Esophagus squamous epithelium (tissue), 5 donors: ENCODE results near the gene RAI14. TPM values are rescaled to one million over a fixed set of nuclear protein-coding genes. Genes with fewer than 3 reads are reported as not detected.

Source experiments
- DNase-seq: peaks from one replicate; lab custom pipeline; 2025; lab: John Stamatoyannopoulos, UW
- H3K27ac ChIP-seq, 4 donors: fragments of 200-600 bp; sonication (generic); one replicate each; pipeline ENCODE4 v1.5.1; 2016 to 2019; ENCODE audit warnings: mild to moderate bottlenecking in 1 of 4
- H3K27me3 ChIP-seq, 4 donors: fragments of 200-600 bp; sonication (generic); 1 replicate in 3 of 4; 2 replicates in 1 of 4; pipeline versions ENCODE4 v1.5.1 to v1.6.0; 2017 to 2021; ENCODE audit warnings: antibody characterized with exemption in 1 of 4
- H3K36me3 ChIP-seq, 3 donors: fragments of 200-600 bp; sonication (generic); one replicate each; pipeline ENCODE4 v1.5.1; 2016 to 2019
- H3K4me1 ChIP-seq, 3 donors: fragments of 200-600 bp; sonication (generic); one replicate each; pipeline ENCODE4 v1.5.1; 2017 to 2019
- H3K4me3 ChIP-seq, 4 donors: fragments of 200-600 bp; sonication (generic); 1 replicate in 3 of 4; 2 replicates in 1 of 4; pipeline ENCODE4 v1.5.1; 2016 to 2019; ENCODE audit warnings: mild to moderate bottlenecking in 2 of 4, moderate library complexity in 1 of 4
- H3K9me3 ChIP-seq, 3 donors: fragments of 200-600 bp; sonication (generic); one replicate each; pipeline ENCODE4 v1.5.1; 2016 to 2019
- CTCF ChIP-seq, 6 experiments: fragments of 450-650 bp in 4 of 6; fragments of 200-600 bp in 2 of 6; sonication (generic) in 2 of 6; IDR thresholded peaks; one replicate each; pipeline ENCODE4 v1.5.1; 2016 to 2019; ENCODE audit warnings: antibody characterized with exemption in 6 of 6, mild to moderate bottlenecking in 4 of 6, moderate library complexity in 4 of 6
- POLR2A ChIP-seq, 4 donors: fragments of 450-650 bp; IDR thresholded peaks; one replicate each; pipeline ENCODE4 v1.6.1; 2017; ENCODE audit warnings: antibody characterized with exemption in 4 of 4, mild to moderate bottlenecking in 4 of 4, moderate library complexity in 3 of 4
- WGBS, 2 donors: methylation state at CpG; one replicate each; pipeline ENCODE4 v1.1.5; 2018; 5-methylcytosine and 5-hydroxymethylcytosine counted together
- intact Hi-C: fragments of 100-400 bp; cut with DNase I; formaldehyde crosslinking; loops from one replicate; pipeline ENCODE4 v1.15.0; 2022
- total RNA-seq, 4 donors: library from RNA; depleted of rRNA; stranded (reverse); fragments of >200 nt; gene quantifications; one replicate each; pipeline ENCODE4 v1.1.0, GENCODE V29; 2016
- donor health status: DM: yes; HTN: yes; CAD: no.

The RAI14 gene
- total RNA-seq, 4 donors from 2014 or later: 5.2 to 18.7 (median 9.0) TPM

DNA sequence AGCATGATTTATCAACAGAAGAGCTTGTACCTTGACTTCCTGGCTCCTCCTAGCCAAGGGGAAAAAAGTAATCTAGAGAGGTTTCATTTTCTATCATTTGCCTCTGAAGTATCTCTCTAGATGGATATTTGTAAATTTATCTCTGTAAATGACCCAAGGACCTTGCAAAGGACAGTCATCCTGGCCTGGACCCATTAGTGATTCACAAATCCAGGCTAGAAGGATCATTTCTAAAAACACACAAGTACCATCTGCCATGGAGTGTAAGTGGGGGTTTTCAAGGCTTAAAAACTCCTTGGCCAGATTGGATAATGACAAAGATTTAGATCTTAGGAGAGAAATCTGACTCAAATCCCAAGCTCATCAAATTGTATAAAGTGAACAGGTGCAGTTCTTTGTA, 190.9 kb downstream of the RAI14 start:
- Histone ChIP-seq H3K4me1 (no peaks in the 10 kb centered on the region), H3K4me3 (no peak overlapping the region), H3K36me3 (no peaks in the 10 kb centered on the region), H3K27me3 (no peaks in the 10 kb centered on the region), H3K27ac (no peak overlapping the region), H3K9me3 (no peaks in the 10 kb centered on the region)
- intact Hi-C loops: no loop called here
- TF ChIP-seq CTCF (IDR thresholded peaks at IDR 0.05) (no peak), POLR2A (IDR thresholded peaks at IDR 0.05) (no peak)
- no peak for DNase-seq

DNA sequence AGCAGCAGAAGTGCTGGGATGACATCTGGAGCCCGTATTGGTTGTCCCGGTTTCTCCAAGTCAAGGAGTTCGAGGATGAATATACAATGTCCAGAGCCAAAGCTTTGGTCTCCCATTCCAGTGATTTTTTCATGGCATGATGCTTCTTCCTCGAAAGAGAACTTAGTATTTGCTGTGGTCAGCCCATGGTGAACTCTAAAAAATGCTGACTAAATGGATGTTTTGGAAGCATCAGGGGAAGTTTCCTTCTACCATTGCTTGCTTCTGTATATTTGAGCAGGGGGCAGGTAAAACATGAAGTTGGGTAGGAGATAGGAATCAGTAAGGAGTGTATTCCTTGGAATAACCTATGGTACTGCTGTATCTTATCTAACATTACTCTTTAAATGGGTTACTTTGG, 191.4 kb downstream of the RAI14 start:
- intact Hi-C loops: no loop called here

GRCh38 chr5:34848230-34848629, 192.1 kb downstream of the RAI14 start:
- 78 to 94% methylated on average over 2 of the region's 2 CpGs for whole genome bisulfite sequencing, 2 donors

More for the DNA sequence above, 191.4 kb downstream of the RAI14 start:
- no peak for DNase-seq
- no peak for TF ChIP-seq POLR2A (IDR thresholded peaks at IDR 0.05)
- no peak for TF ChIP-seq CTCF (IDR thresholded peaks at IDR 0.05)
- Histone ChIP-seq H3K27ac (no peak overlapping the region), H3K36me3 (no peaks in the 10 kb centered on the region), H3K4me3 (no peak overlapping the region), H3K27me3 (no peaks in the 10 kb centered on the region), H3K9me3 (no peaks in the 10 kb centered on the region), H3K4me1 (no peaks in the 10 kb centered on the region)
- WGBS, 2 donors: 81 to 88% methylated on average over 4 of the region's 4 CpGs

GRCh38 chr5:34849253-34849652, 193.1 kb downstream of the RAI14 start:
- no peak for DNase-seq
- Histone ChIP-seq H3K27me3 (no peaks in the 10 kb centered on the region), H3K27ac (no peak overlapping the region), H3K9me3 (no peaks in the 10 kb centered on the region), H3K4me1 (no peaks in the 10 kb centered on the region), H3K36me3 (no peaks in the 10 kb centered on the region), H3K4me3 (no peak overlapping the region)
- no peak for TF ChIP-seq POLR2A (IDR thresholded peaks at IDR 0.05)
- no peak for TF ChIP-seq CTCF (IDR thresholded peaks at IDR 0.05)
- intact Hi-C loops: no loop called here
- WGBS, 2 donors: 69 to 87% methylated on average over 3 of the region's 3 CpGs

More at GRCh38 chr5:34848230-34848629, 192.1 kb downstream of the RAI14 start:
- TF ChIP-seq POLR2A (IDR thresholded peaks at IDR 0.05): no peak
- TF ChIP-seq CTCF (IDR thresholded peaks at IDR 0.05): no peak
- H3K27me3 ChIP-seq: no peaks in the 10 kb centered on the region
- no peaks in the 10 kb centered on the region for H3K4me1 ChIP-seq
- no peak overlapping the region for H3K27ac ChIP-seq
- intact Hi-C loops: no loop called here
- H3K9me3 ChIP-seq: no peaks in the 10 kb centered on the region
- no peak overlapping the region for H3K4me3 ChIP-seq
- H3K36me3 ChIP-seq: no peaks in the 10 kb centered on the region
- no peak for DNase-seq

- no peak overlapping the region for H3K4me3 ChIP-seq
- no peaks in the 10 kb centered on the region for H3K36me3 ChIP-seq
- DNase-seq: no peak
- no peak overlapping the region for H3K27ac ChIP-seq
- H3K4me1 ChIP-seq: no peaks in the 10 kb centered on the region
- no peaks in the 10 kb centered on the region for H3K9me3 ChIP-seq
- intact Hi-C loops: no loop called here
- WGBS, 2 donors: 48 to 73% methylated on average over 4 of the region's 4 CpGs
- TF ChIP-seq POLR2A (IDR thresholded peaks at IDR 0.05) (no peak), CTCF (IDR thresholded peaks at IDR 0.05) (no peak)
- H3K27me3 ChIP-seq: no peaks in the 10 kb centered on the region
These were observed 198.5 kb downstream of the RAI14 start for GRCh38 chr5:34854459-34855174.
